Gastrocnemius medialis (tissue), 4 donors: ENCODE results near the gene ABCB9.

Source experiments
- POLR2A ChIP-seq, 2 donors: fragments of 450-650 bp; IDR thresholded peaks; one replicate each; pipeline ENCODE4 v1.6.1; 2017; ENCODE audit warnings: antibody characterized with exemption in 2 of 2, mild to moderate bottlenecking in 2 of 2, moderate library complexity in 2 of 2
- TF ChIP-seq, protein P1 (sequence below), 5 experiments: fragments of 450-650 bp in 3 of 5; fragments of 200-600 bp in 2 of 5; sonication (generic) in 2 of 5; IDR thresholded peaks in 4 of 5; conservative IDR thresholded peaks in 1 of 5; 1 replicate in 4 of 5; 2 replicates in 1 of 5; pipeline ENCODE4 v1.5.1; 2016 to 2019; ENCODE audit warnings: antibody characterized with exemption in 5 of 5, mild to moderate bottlenecking in 3 of 5, moderate library complexity in 3 of 5

DNA sequence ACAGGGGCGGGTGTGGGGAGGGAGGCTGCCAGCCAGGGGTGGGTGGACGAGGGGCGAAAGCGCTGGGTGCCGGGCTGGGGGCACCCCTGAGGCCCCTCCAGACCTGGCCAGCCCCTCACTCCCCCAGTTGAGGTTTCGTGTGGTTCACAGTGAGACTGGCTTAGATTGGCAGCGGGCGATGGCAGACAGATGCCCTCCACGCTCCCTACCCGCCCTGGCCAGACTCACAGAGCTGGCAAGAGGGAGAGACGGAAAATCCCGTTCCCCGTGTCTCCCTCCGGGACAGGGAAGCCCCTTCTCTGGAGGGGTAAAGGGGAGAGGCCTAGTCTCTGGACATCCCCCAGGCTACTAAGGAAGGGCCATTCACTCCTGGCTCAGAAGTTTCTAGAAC, 37.1 kb downstream of the ABCB9 start:
- TF ChIP-seq, protein P1, sequence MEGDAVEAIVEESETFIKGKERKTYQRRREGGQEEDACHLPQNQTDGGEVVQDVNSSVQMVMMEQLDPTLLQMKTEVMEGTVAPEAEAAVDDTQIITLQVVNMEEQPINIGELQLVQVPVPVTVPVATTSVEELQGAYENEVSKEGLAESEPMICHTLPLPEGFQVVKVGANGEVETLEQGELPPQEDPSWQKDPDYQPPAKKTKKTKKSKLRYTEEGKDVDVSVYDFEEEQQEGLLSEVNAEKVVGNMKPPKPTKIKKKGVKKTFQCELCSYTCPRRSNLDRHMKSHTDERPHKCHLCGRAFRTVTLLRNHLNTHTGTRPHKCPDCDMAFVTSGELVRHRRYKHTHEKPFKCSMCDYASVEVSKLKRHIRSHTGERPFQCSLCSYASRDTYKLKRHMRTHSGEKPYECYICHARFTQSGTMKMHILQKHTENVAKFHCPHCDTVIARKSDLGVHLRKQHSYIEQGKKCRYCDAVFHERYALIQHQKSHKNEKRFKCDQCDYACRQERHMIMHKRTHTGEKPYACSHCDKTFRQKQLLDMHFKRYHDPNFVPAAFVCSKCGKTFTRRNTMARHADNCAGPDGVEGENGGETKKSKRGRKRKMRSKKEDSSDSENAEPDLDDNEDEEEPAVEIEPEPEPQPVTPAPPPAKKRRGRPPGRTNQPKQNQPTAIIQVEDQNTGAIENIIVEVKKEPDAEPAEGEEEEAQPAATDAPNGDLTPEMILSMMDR (IDR thresholded peaks at IDR 0.05 in 4 of 5, conservative IDR thresholded peaks at IDR 0.05 in 1 of 5) = no peak
- no peak for TF ChIP-seq POLR2A (IDR thresholded peaks at IDR 0.05)
